Activated CD8-positive, alpha-beta memory T cell treated with anti-CD3 and anti-CD28 coated beads for 1 hour (primary cell): ENCODE data around the gene SLC25A21.
"Not testable (repeated sequence)": the region's sequence is repeated elsewhere in the genome, so short reads cannot be mapped to it uniquely, and the experiment has no call there.

Source experiments
- DNase-seq, 2 donors: peaks; one replicate each; pipeline ENCODE4 v3.0.0-alpha.2; 2020; ENCODE audit warnings: low read depth in 1 of 2; ENCODE audit errors: extremely low read depth in 1 of 2

Gene SLC25A21

GRCh38 chr14:37172024-37172869, at the start of gene SLC25A21:
Gene SLC25A21, minus strand, starts transcription at chr14:37172606.
- no peak for DNase-seq

DNA sequence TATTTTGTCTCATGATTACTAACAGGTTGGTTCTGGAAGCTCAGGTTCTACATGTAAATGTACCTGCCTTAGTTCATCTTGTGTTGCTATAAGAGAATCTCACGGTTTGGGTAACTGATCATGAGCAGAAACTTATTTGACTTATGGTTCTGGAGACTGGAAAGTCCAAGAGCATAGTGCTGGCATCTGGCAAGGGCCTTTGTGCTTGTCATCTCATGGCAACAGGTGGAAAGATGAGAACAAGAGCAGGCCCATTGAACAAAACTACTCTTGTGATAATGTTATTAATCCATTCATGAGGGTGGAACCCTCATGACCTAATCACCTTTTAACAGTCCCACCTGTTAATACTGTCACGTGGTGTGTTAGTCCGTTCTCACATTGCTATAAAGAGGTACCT, 48.7 kb upstream of the SLC25A21 start:
- no peak for DNase-seq

DNA sequence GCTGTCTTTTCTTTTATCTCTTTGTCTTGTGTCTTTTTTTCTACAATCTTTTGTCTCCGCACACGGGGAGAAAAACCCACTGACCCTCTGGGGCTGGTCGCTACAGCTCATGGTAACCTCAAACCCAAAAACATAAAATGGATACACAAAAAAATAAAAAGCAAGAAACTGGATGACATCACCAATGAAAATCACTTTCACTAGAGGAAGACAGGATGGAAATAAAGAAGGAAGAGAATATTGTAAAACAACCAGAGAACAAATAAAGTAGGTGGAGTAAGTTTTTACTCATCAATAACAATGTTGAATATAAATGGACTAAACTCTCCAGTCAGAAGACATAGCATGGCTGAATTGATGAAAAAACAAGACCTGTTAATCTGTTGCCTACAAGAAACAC, 42.9 kb upstream of the SLC25A21 start:
- no peak for DNase-seq

DNA sequence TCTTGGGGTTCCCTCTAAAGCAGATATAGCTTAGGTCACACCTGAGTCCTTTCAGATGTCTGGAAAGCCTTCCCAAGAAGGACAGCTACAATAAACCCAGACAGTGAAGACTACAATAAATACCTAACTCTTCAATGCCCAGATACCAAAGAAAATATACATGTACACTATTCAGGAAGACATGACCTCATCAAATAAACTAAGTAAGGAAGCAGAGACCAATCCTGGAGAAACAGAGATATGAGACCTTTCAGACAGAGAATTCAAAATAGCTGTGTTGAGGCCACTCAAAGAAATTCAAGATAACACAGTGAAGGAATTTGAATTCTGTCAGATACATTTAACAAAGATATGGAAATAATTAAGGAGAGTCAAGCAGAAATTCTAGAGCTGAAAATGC, 40.6 kb upstream of the SLC25A21 start:
- no peak for DNase-seq

DNA sequence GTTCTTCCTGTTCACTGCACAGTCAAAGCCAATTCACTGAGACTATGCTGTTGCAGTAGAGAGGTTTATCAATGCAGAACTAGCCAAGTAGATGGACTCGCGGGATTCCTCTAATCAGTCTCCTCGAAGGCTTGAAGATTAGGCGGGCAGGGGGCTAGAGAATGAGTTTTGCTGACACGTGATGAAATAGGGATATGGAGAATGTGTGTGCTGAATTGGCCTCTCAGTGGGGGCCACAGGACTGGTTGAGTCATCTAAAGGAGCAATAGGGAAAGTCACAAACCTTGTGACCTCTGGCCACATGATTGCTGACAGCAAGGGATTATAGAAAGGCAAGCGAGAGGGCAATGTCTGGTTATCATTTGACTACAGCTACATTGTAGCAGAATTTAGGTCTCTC, 38.0 kb upstream of the SLC25A21 start:
- no peak for DNase-seq

DNA sequence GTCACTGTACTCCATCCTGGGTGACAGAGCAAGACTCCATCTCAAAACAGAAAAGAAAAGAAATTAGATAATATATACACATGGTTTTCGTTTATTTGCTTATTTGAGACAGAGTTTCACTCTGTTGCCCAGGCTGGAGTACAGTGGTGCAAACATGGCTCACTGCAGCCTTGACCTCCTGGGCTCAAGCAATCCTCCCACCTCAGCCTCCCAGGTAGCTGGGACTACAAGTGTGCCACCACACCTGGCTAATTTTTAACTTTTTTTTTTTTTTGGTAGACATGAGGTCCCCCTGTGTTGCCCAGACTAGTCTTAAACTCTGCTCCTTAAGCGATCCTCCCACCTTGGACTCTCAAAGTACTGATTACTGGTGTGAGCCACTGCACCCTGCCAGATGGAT, 37.2 kb upstream of the SLC25A21 start:
- DNase-seq = not testable (repeated sequence)

GRCh38 chr14:37205623-37206605, 33.5 kb upstream of the SLC25A21 start:
- not testable (repeated sequence) for DNase-seq

GRCh38 chr14:37203423-37203822, 31.0 kb upstream of the SLC25A21 start:
- DNase-seq = no peak

DNA sequence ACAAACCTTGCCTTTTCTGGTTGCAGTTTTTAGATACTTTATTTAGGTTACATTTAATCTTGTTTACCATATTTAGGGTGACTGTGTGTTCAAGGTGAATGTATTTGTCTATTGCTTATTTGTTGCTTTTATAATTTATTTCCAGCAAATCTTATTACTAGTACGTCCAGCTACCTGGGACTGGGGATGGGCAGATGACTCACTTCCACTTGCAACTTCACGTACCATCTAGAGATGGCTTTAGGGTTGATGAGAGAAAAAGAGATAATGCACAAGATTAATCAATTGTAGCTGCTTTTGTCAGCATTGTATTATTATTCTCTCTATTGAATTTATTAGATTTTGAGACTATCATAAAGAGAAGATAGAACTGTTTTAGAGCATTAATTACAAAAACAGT, 30.4 kb upstream of the SLC25A21 start:
- DNase-seq = no peak

GRCh38 chr14:37202265-37202664, 29.9 kb upstream of the SLC25A21 start:
- no peak for DNase-seq

DNA sequence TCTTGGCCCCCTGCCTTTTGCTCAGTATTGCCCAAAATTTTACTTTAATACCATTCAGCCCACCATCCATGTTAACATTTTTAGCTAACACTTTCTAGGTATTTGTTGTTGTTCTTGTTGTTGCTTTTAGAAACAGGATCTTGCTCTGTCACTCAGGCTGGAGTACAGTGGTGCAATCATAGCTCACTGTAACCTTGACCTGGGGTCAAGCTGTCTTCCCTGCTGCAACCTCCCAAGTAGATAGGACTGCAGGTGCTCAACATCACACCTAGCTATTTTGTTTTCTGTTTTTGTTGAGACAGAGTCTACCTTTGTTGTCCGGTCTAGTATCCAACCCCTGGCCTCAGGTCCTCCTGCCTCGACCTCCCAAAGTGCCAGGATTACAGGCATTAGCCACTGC, 29.3 kb upstream of the SLC25A21 start:
- no peak for DNase-seq

DNA sequence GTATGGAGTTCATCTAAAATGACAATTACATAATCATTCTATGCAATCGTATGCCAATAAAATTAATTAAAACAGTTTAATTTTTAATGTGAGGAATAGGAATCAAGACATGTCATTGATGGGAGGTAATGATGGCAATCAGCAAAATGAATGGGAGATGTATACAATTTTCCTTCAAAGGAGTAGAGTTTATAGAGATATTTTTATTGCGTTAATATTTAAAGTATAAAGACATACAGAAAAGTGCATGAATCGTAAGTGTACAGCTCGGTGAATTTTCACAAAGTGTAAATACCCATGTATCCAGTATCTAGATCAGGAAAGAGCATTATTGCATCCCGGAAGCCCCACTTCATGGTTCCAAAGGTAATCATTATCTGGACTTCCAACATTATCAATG, 26.5 kb upstream of the SLC25A21 start:
- no peak for DNase-seq

GRCh38 chr14:37198273-37198598, 25.8 kb upstream of the SLC25A21 start:
- no peak for DNase-seq

DNA sequence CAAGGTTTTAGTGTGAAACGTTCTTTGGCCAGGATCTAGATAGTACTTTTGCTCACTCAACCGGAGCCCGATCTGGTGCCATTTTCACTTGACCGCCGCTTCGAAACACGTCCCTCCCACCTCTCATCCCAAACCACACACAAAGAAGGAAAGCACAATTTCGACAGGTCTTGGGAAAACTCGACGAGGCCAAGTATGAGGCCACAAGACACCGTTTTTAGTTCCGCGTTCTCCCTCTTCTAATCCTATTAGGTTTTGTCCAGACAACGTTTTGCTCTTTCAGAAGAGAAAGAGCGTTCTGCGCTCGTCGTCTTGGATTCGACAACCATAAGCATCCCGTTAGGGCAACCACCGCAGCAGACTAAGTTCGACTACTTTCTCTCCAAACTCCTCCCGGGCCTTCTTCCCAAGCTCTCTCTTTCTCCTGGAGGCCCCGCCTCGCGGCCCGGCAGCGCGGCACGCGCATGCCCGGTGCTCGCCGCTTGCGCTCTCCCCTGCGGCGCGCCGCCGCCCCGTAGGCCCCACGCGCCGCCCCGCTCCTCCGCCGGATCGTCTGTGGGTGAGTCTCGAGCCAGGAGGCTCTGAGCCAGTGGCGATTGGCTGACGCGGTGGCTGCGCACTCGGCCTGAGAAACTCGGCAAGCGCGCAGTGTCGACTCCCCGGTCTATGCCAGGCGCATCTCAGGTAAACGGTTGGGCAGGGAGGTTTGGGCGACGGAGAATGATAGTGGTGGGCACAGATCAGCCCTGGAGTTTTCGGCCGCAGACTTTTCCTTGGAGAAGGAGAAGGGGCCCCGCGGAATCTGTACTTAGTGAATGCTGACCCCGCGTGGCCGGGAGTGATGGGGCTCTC, 25.2 kb upstream of the SLC25A21 start, which contains the start of gene MIPOL1:
TSS of gene MIPOL1 (plus strand) at position 517 of the 852 bp plus-strand sequence. CDS start 49,952 bp downstream, outside the sequence.
- DNase-seq = no peak

- no peak for DNase-seq
Observed at GRCh38 chr14:37196604-37197420, 24.4 kb upstream of the SLC25A21 start.

- no peak for DNase-seq
Observed at GRCh38 chr14:37195327-37195726, 22.9 kb upstream of the SLC25A21 start.

GRCh38 chr14:37194698-37195097, 22.3 kb upstream of the SLC25A21 start:
- no peak for DNase-seq

DNA sequence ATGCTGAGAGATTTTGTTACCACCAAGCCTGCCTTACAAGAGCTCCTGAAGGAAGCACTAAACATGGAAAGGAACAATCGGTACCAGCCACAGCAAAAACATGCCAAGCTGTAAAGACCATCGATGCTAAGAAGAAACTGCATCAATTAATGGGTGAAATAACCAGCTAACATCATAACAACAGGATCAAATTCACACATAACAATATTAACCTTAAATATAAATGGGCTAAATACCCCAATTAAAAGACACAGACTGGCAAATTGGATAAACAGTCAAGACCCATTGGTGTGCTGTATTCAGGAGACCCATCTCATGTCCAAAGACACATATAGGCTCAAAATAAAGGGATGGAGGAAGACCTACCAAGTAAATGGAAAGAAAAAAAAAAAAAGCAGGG, 17.3 kb upstream of the SLC25A21 start:
- not testable (repeated sequence) for DNase-seq

GRCh38 chr14:37187840-37188577, 15.6 kb upstream of the SLC25A21 start:
- DNase-seq = not testable (repeated sequence)
